T-helper 1 cell treated with Interleukin-12 subunit alpha and Interleukin-12 subunit beta and Interleukin-4 antibody, amounts not matched to agents 30 ng/mL and 1 ng/mL, for 36 hours (primary cell): ENCODE results near the gene LCTL. TPM values are rescaled to one million over a fixed set of nuclear protein-coding genes. Genes with fewer than 3 reads are reported as not detected.

Experiments used
- intact Hi-C: fragments of 100-400 bp; cut with micrococcal nuclease; formaldehyde crosslinking; loops from one replicate; pipeline ENCODE4 v1.15.1; 2024
- total RNA-seq: library from RNA; stranded (reverse); gene quantifications from 2 replicates; pipeline ENCODE4 v1.2.3, GENCODE V29; 2022

Gene LCTL
- total RNA-seq, 1 donor from 2014 or later = not detected

DNA sequence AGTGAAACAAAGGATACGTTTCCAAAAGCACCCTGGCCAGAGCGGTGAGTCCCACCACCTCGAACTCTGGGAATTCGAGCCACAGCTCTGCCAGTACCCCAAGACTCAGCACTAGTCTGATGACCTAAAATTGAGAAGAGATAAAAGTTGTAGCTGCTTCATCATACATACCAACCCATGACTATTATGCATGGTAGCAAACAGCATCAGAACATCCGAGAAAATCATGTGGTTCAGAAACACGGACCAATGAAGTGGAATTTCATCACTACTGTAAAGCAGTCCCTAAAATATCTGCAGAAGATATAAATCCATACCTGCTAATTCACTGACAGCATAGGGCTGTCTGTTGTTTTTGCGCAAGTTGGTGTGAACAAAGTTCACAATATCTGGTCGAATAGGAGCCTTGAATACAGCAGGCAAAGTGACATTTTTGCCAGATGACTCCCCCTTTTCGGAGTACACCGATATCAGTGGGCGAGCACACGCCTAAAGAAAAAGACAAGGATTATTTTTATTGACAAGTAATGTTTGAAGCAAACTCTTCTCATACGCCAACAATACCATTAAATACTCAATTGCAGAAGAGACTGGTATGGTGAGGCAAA, 62.7 kb downstream of the LCTL start:
- intact Hi-C loops = loop anchor here (10.0 kb wide), 1 partner anchor 618 kb away; no protein-coding TSS in a partner anchor

DNA sequence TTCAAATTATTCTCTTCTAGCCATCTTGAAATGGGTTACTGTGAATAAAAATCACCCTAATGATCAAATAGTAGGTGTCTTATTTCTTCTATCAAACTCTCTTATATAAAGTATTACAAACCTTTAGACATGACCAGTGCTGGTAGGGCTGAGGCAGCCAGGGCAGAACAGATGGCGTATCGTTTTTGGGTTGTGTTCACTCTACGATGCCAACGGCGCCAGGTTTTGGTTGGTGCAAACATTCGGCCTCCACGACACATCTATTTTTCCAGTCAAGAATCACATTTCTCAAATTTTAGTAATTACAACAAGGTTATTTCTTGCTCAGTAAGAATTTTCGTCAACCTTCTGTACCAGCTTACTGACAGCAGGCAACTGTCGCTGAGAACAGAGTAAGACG, 63.3 kb downstream of the LCTL start:
- intact Hi-C loops = loop anchor here (10.0 kb wide), 1 partner anchor 618 kb away; no protein-coding TSS in a partner anchor

DNA sequence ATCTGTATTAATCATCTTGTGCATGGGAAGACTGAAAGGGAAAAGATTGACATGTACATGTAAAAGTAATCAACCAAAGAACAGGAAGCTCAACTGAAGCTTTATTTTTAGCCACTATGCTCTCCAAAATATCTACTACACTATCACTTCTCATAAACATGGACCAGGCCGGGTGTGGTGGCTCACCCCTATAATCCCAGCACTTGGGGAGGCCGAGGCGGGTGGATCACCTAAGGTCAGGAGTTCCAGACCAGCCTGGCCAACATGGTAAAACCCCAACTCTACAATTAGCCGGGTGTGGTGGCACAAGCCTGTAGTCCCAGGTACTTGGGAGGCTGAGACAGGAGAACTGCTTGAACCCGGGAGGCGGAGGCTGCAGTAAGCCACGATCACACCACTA, 65.5 kb downstream of the LCTL start:
- intact Hi-C loops = loop anchor here (10.0 kb wide), 1 partner anchor 616 kb away; no protein-coding TSS in a partner anchor

GRCh38 chr15:66498501-66499386, 67.1 kb downstream of the LCTL start:
- intact Hi-C loops = loop anchor here (1.0 to 10.0 kb wide), 4 partner anchors 161 to 1364 kb away; partner anchors contain the start of genes PDCD7 and SMAD6

Other genes starting within 250 kb of the LCTL start
- gene TIPIN, start 209.3 kb downstream of the LCTL start, total RNA-seq = 25.1 and 28.8 TPM in 2 replicates
- gene MAP2K1, start 179.1 kb downstream of the LCTL start, total RNA-seq = 99.4 and 100 TPM in 2 replicates
- gene SNAPC5, start 68.2 kb downstream of the LCTL start, total RNA-seq = 22.2 and 28.1 TPM in 2 replicates
- 1,987 and 1,989 TPM in 2 replicates for gene RPL4, start 61.1 kb downstream of the LCTL start, total RNA-seq
- gene ZWILCH, start 60.7 kb downstream of the LCTL start, total RNA-seq = 25.9 and 29.0 TPM in 2 replicates
- gene SMAD6, start 136.2 kb upstream of the LCTL start, total RNA-seq = 0.07 and 0.37 TPM in 2 replicates